ENCODE results near the gene AGXT. TPM values are rescaled to one million over a fixed set of nuclear protein-coding genes. Genes with fewer than 3 reads are reported as not detected.

The AGXT gene
- total RNA-seq, 4 donors from 2014 or later = 0.80 TPM; not detected in 3

GRCh38 chr2:240879105-240879504, 10.5 kb downstream of the AGXT start:
- no peak overlapping the region for H3K4me3 ChIP-seq
- H3K9me3 ChIP-seq = no peaks in the 10 kb centered on the region
- no peaks in the 10 kb centered on the region for H3K4me1 ChIP-seq
- no peak for TF ChIP-seq POLR2A (IDR thresholded peaks at IDR 0.05)
- no peak for TF ChIP-seq EP300 (IDR thresholded peaks at IDR 0.05)
- TF ChIP-seq POLR2AphosphoS5 (IDR thresholded peaks at IDR 0.05) = no peak
- TF ChIP-seq CTCF (IDR thresholded peaks at IDR 0.05) = no peak
- DNase-seq (ENCODE audit: low spot score in 2 of 2) = peak in 1 of 2 donors; percentile 44
- no peak overlapping the region for H3K27ac ChIP-seq
- no peaks in the 10 kb centered on the region for H3K27me3 ChIP-seq
- WGBS = 71% methylated on average over 4 of the region's 7 CpGs
- no peaks in the 10 kb centered on the region for H3K36me3 ChIP-seq

- Histone ChIP-seq H3K36me3 (no peaks in the 10 kb centered on the region), H3K27me3 (no peaks in the 10 kb centered on the region), H3K9me3 (no peaks in the 10 kb centered on the region), H3K27ac (no peak overlapping the region), H3K4me3 (no peak overlapping the region), H3K4me1 (no peaks in the 10 kb centered on the region)
- DNase-seq (ENCODE audit: low spot score in 2 of 2) = no peak
- 50% methylated on average over 6 of the region's 6 CpGs for WGBS
- TF ChIP-seq POLR2A (IDR thresholded peaks at IDR 0.05) (no peak), EP300 (IDR thresholded peaks at IDR 0.05) (no peak), CTCF (IDR thresholded peaks at IDR 0.05) (no peak), POLR2AphosphoS5 (IDR thresholded peaks at IDR 0.05) (no peak)
Observed at GRCh38 chr2:240881913-240882312, 13.3 kb downstream of the AGXT start.

- WGBS = 95% methylated on average over 2 of the region's 2 CpGs
- Histone ChIP-seq H3K27ac (no peak overlapping the region), H3K9me3 (no peaks in the 10 kb centered on the region), H3K4me3 (no peak overlapping the region), H3K4me1 (no peaks in the 10 kb centered on the region), H3K27me3 (no peaks in the 10 kb centered on the region), H3K36me3 (no peaks in the 10 kb centered on the region)
- TF ChIP-seq EP300 (IDR thresholded peaks at IDR 0.05) (no peak), CTCF (IDR thresholded peaks at IDR 0.05) (no peak), POLR2A (IDR thresholded peaks at IDR 0.05) (no peak), POLR2AphosphoS5 (IDR thresholded peaks at IDR 0.05) (no peak)
- DNase-seq (ENCODE audit: low spot score in 2 of 2) = no peak
Observed at GRCh38 chr2:240884221-240884620, 15.6 kb downstream of the AGXT start.

- Histone ChIP-seq H3K27ac (no peak overlapping the region), H3K4me1 (no peaks in the 10 kb centered on the region), H3K4me3 (no peak overlapping the region), H3K9me3 (no peaks in the 10 kb centered on the region), H3K36me3 (no peaks in the 10 kb centered on the region), H3K27me3 (no peaks in the 10 kb centered on the region)
- WGBS = 81% methylated on average over 3 of the region's 3 CpGs
- no peak for DNase-seq (ENCODE audit: low spot score in 2 of 2)
- TF ChIP-seq CTCF (IDR thresholded peaks at IDR 0.05) = no peak
- no peak for TF ChIP-seq POLR2AphosphoS5 (IDR thresholded peaks at IDR 0.05)
- no peak for TF ChIP-seq POLR2A (IDR thresholded peaks at IDR 0.05)
- TF ChIP-seq EP300 (IDR thresholded peaks at IDR 0.05) = no peak
Observed at GRCh38 chr2:240884745-240885144, 16.1 kb downstream of the AGXT start.

GRCh38 chr2:240885566-240885965, 16.9 kb downstream of the AGXT start:
- WGBS = no CpG with 5 or more reads among the region's 1 CpG
- H3K36me3 ChIP-seq = no peaks in the 10 kb centered on the region

More at GRCh38 chr2:240885566-240885965, 16.9 kb downstream of the AGXT start:
- Histone ChIP-seq H3K9me3 (no peaks in the 10 kb centered on the region), H3K4me1 (no peaks in the 10 kb centered on the region), H3K27me3 (no peaks in the 10 kb centered on the region), H3K27ac (no peak overlapping the region), H3K4me3 (no peak overlapping the region)
- TF ChIP-seq POLR2AphosphoS5 (IDR thresholded peaks at IDR 0.05) (no peak), EP300 (IDR thresholded peaks at IDR 0.05) (no peak), POLR2A (IDR thresholded peaks at IDR 0.05) (no peak), CTCF (IDR thresholded peaks at IDR 0.05) (no peak)
- DNase-seq (ENCODE audit: low spot score in 2 of 2) = peak in 1 of 2 donors; percentile 50
